ENCODE measurements around the gene CPZ. TPM values are rescaled to one million over a fixed set of nuclear protein-coding genes. Genes with fewer than 3 reads are reported as not detected.

Gene CPZ
- total and polyA plus RNA-seq, 2 donors (not counting 1 experiment from before 2014, with no cell fraction given), result not detected

DNA sequence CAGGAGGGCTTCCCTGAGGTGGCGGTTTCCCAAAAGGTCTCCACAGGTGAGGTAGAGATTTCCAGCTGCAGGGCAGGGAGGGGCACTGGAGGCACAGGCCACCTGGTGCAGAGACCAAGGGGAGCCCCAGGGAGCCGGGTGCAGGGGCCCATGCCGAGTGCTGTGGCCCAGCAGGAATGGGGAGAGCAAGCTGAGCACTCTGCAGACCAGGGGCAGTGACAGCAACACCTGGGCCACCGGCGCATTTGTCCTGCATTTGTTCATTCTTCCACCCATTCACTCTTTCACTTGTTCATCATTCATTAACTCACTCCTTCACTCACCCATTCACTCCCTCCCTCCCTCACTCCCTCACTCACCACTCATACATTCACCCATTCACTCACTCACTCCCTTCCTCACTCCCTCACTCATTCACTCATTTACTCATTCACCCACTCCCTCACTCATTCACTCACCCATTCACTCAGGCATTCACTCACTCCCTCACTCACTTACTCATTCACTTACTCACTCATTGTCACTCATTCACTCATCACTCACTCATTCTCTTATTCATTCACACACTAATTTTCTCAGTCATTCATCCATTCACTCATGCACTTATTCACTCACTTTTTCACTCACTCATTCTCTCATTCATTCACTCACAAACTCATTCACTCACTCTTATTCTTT is 16.3 kb downstream of the CPZ start:
- TF ChIP-seq, protein P1, sequence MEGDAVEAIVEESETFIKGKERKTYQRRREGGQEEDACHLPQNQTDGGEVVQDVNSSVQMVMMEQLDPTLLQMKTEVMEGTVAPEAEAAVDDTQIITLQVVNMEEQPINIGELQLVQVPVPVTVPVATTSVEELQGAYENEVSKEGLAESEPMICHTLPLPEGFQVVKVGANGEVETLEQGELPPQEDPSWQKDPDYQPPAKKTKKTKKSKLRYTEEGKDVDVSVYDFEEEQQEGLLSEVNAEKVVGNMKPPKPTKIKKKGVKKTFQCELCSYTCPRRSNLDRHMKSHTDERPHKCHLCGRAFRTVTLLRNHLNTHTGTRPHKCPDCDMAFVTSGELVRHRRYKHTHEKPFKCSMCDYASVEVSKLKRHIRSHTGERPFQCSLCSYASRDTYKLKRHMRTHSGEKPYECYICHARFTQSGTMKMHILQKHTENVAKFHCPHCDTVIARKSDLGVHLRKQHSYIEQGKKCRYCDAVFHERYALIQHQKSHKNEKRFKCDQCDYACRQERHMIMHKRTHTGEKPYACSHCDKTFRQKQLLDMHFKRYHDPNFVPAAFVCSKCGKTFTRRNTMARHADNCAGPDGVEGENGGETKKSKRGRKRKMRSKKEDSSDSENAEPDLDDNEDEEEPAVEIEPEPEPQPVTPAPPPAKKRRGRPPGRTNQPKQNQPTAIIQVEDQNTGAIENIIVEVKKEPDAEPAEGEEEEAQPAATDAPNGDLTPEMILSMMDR (IDR thresholded peaks at IDR 0.05), result no peak
- no peak for TF ChIP-seq EZH2 (IDR thresholded peaks at IDR 0.05; ENCODE audit: borderline replicate concordance, insufficient read depth, low read depth, low read length, poor library complexity, severe bottlenecking)
- no peak overlapping the region for H3K27ac Mint-ChIP-seq
- Histone ChIP-seq H4K20me1 (ENCODE audit: control insufficient read depth, insufficient read depth, low read length, poor library complexity, severe bottlenecking) (no peaks in the 10 kb centered on the region), H3K27me3 (replicated peaks in 1 of 4; ENCODE audit: control extremely low read depth in 1 of 4, control insufficient read depth in 3 of 4, insufficient read depth in 4 of 4, low read length in 3 of 4) (peaks cover 0 to 3% (median 0%) of the 10 kb centered on the region in 4 experiments), H3K4me1 (ENCODE audit: control insufficient read depth in 2 of 2, insufficient read depth in 2 of 2, low read length in 2 of 2) (no peaks in the 10 kb centered on the region), H3K9ac (ENCODE audit: low read length) (no peak overlapping the region), H2AFZ (ENCODE audit: insufficient read depth, low read depth, low read length, poor library complexity, severe bottlenecking) (no peak overlapping the region), H3K27ac (ENCODE audit: low read length in 2 of 2) (no peak overlapping the region), H3K9me3 (ENCODE audit: control extremely low read depth in 1 of 3, control insufficient read depth in 2 of 3, insufficient read depth in 1 of 3, low read length in 2 of 3) (no peaks in the 10 kb centered on the region), H3K36me3 (replicated peaks in 1 of 2; ENCODE audit: control extremely low read depth in 1 of 2, control insufficient read depth in 1 of 2, extremely low read depth in 1 of 2, insufficient read depth in 2 of 2, low read length in 1 of 2) (no peaks in the 10 kb centered on the region), H3K4me3 (ENCODE audit: control extremely low read depth in 1 of 5, extremely low read depth in 1 of 5, insufficient read depth in 1 of 5, low read depth in 2 of 5, low read length in 4 of 5) (no peak overlapping the region), H3K4me2 (replicated peaks; ENCODE audit: low read depth, low read length, poor library complexity, severe bottlenecking) (no peak overlapping the region), H3K79me2 (ENCODE audit: control insufficient read depth, insufficient read depth, low read length) (no peaks in the 10 kb centered on the region)
- H3K9me3 Mint-ChIP-seq (ENCODE audit: insufficient read depth), result no peaks in the 10 kb centered on the region
- ChIA-PET POLR2A (no interaction called here), CTCF (no interaction called here)
- peaks cover 6% of the 10 kb centered on the region for H3K27me3 Mint-ChIP-seq
- intact Hi-C loops (cut with micrococcal nuclease), result no loop called here
- no peak for ATAC-seq (ENCODE audit: low read depth)
- DNase-seq, result no peak
- H3K4me3 Mint-ChIP-seq, result no peak overlapping the region
- WGBS (ENCODE audit: insufficient coverage), result 46% methylated on average over 5 of the region's 5 CpGs
- H3K4me1 Mint-ChIP-seq, result no peaks in the 10 kb centered on the region

DNA sequence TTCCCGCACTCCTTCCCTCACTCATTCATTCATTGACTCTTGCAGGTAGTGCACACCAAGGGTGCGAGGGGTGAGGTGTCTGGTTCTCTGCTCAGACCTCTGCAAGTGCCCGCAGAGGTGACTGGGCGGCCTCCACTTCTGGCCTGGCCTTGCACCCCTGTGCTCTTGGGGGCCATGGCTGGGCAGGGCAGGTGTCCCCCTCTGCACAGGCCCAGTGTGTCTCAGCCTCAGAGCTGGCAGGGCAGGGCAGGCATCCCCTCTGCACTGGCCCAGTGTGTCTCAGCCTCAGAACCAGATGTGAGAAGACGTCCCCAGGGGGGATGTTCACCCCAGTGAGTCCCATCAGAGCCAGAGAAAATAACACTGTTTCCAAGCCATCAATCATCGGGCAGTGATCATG is 16.8 kb downstream of the CPZ start:
- ChIA-PET CTCF (no interaction called here), POLR2A (no interaction called here)
- Mint-ChIP-seq H3K27ac (no peak overlapping the region), H3K27me3 (peaks cover 6% of the 10 kb centered on the region), H3K4me3 (no peak overlapping the region), H3K9me3 (ENCODE audit: insufficient read depth) (no peaks in the 10 kb centered on the region), H3K4me1 (no peaks in the 10 kb centered on the region)
- intact Hi-C loops (cut with micrococcal nuclease), result no loop called here
- Histone ChIP-seq H3K27me3 (replicated peaks in 1 of 4; ENCODE audit: control extremely low read depth in 1 of 4, control insufficient read depth in 3 of 4, insufficient read depth in 4 of 4, low read length in 3 of 4) (peaks cover 0 to 3% (median 0%) of the 10 kb centered on the region in 4 experiments), H4K20me1 (ENCODE audit: control insufficient read depth, insufficient read depth, low read length, poor library complexity, severe bottlenecking) (no peaks in the 10 kb centered on the region), H2AFZ (ENCODE audit: insufficient read depth, low read depth, low read length, poor library complexity, severe bottlenecking) (no peak overlapping the region), H3K9me3 (ENCODE audit: control extremely low read depth in 1 of 3, control insufficient read depth in 2 of 3, insufficient read depth in 1 of 3, low read length in 2 of 3) (no peaks in the 10 kb centered on the region), H3K4me2 (replicated peaks; ENCODE audit: low read depth, low read length, poor library complexity, severe bottlenecking) (no peak overlapping the region), H3K4me3 (ENCODE audit: control extremely low read depth in 1 of 5, extremely low read depth in 1 of 5, insufficient read depth in 1 of 5, low read depth in 2 of 5, low read length in 4 of 5) (no peak overlapping the region), H3K36me3 (replicated peaks in 1 of 2; ENCODE audit: control extremely low read depth in 1 of 2, control insufficient read depth in 1 of 2, extremely low read depth in 1 of 2, insufficient read depth in 2 of 2, low read length in 1 of 2) (no peaks in the 10 kb centered on the region), H3K27ac (ENCODE audit: low read length in 2 of 2) (no peak overlapping the region), H3K4me1 (ENCODE audit: control insufficient read depth in 2 of 2, insufficient read depth in 2 of 2, low read length in 2 of 2) (no peaks in the 10 kb centered on the region), H3K9ac (ENCODE audit: low read length) (no peak overlapping the region), H3K79me2 (ENCODE audit: control insufficient read depth, insufficient read depth, low read length) (no peaks in the 10 kb centered on the region)
- WGBS (ENCODE audit: insufficient coverage), result 84% methylated on average over 6 of the region's 6 CpGs
- ATAC-seq (ENCODE audit: low read depth), result no peak
- TF ChIP-seq EZH2 (IDR thresholded peaks at IDR 0.05; ENCODE audit: borderline replicate concordance, insufficient read depth, low read depth, low read length, poor library complexity, severe bottlenecking), result no peak
- TF ChIP-seq, protein P1 (IDR thresholded peaks at IDR 0.05), result no peak
- DNase-seq, result no peak
